Measurements from ENCODE around the gene C16orf87.

The C16orf87 gene

GRCh38 chr16:46828943-46829342 lies 2.0 kb downstream of the C16orf87 start:
- no peak overlapping the region for H3K27ac ChIP-seq
- no peaks in the 10 kb centered on the region for H3K9me3 ChIP-seq
- H3K4me1 ChIP-seq: peaks cover 0 to 14% (median 5%) of the 10 kb centered on the region in 4 donors
- no peaks in the 10 kb centered on the region for H3K36me3 ChIP-seq
- intact Hi-C loops (cut with DNase I; ENCODE audit: low total_unique reads): no loop called here
- no peak for TF ChIP-seq CTCF (IDR thresholded peaks at IDR 0.05)
- no peak overlapping the region for H3K4me3 ChIP-seq
- no peak for DNase-seq
- H3K27me3 ChIP-seq: no peaks in the 10 kb centered on the region

- no peak for TF ChIP-seq CTCF (IDR thresholded peaks at IDR 0.05)
- Histone ChIP-seq H3K27ac (no peak overlapping the region), H3K36me3 (no peaks in the 10 kb centered on the region), H3K4me1 (peaks cover 0 to 14% (median 5%) of the 10 kb centered on the region in 4 donors), H3K9me3 (no peaks in the 10 kb centered on the region), H3K4me3 (no peak overlapping the region), H3K27me3 (no peaks in the 10 kb centered on the region)
- no peak for DNase-seq
- intact Hi-C loops (cut with DNase I; ENCODE audit: low total_unique reads): no loop called here
Observed at GRCh38 chr16:46828292-46828691, 2.7 kb downstream of the C16orf87 start.

- no peak for DNase-seq
- Histone ChIP-seq H3K4me3 (no peak overlapping the region), H3K9me3 (no peaks in the 10 kb centered on the region), H3K4me1 (peaks cover 0 to 17% (median 7%) of the 10 kb centered on the region in 4 donors), H3K27me3 (no peaks in the 10 kb centered on the region), H3K27ac (no peak overlapping the region), H3K36me3 (no peaks in the 10 kb centered on the region)
- TF ChIP-seq CTCF (IDR thresholded peaks at IDR 0.05): no peak
- intact Hi-C loops (cut with DNase I; ENCODE audit: low total_unique reads): no loop called here
Observed at GRCh38 chr16:46826631-46827030, 4.3 kb downstream of the C16orf87 start.

GRCh38 chr16:46822270-46822669 lies 8.7 kb downstream of the C16orf87 start:
- no peak overlapping the region for H3K4me3 ChIP-seq
- no peak overlapping the region for H3K27ac ChIP-seq
- H3K9me3 ChIP-seq: no peaks in the 10 kb centered on the region
- H3K4me1 ChIP-seq: peaks cover 0 to 8% (median 1%) of the 10 kb centered on the region in 4 donors
- no peaks in the 10 kb centered on the region for H3K27me3 ChIP-seq
- intact Hi-C loops (cut with DNase I; ENCODE audit: low total_unique reads): no loop called here
- TF ChIP-seq CTCF (IDR thresholded peaks at IDR 0.05): no peak
- no peaks in the 10 kb centered on the region for H3K36me3 ChIP-seq
- DNase-seq: no peak

- intact Hi-C loops (cut with DNase I; ENCODE audit: low total_unique reads): no loop called here
- Histone ChIP-seq H3K9me3 (no peaks in the 10 kb centered on the region), H3K27ac (no peak overlapping the region), H3K4me3 (no peak overlapping the region), H3K36me3 (no peaks in the 10 kb centered on the region), H3K4me1 (peaks cover 0 to 8% (median 1%) of the 10 kb centered on the region in 4 donors), H3K27me3 (no peaks in the 10 kb centered on the region)
- DNase-seq: no peak
- TF ChIP-seq CTCF (IDR thresholded peaks at IDR 0.05): no peak
Observed at GRCh38 chr16:46817961-46818360, 13.0 kb downstream of the C16orf87 start.

GRCh38 chr16:46814790-46815189 lies 16.2 kb downstream of the C16orf87 start:
- no peaks in the 10 kb centered on the region for H3K27me3 ChIP-seq
- DNase-seq: no peak
- no peaks in the 10 kb centered on the region for H3K36me3 ChIP-seq
- H3K4me1 ChIP-seq: peaks cover 0 to 11% (median 4%) of the 10 kb centered on the region in 4 donors
- intact Hi-C loops (cut with DNase I; ENCODE audit: low total_unique reads): no loop called here
- no peak overlapping the region for H3K4me3 ChIP-seq
- no peaks in the 10 kb centered on the region for H3K9me3 ChIP-seq
- no peak overlapping the region for H3K27ac ChIP-seq
- TF ChIP-seq CTCF (IDR thresholded peaks at IDR 0.05): no peak
